Glutamatergic neuron (in vitro differentiated cells): ENCODE data around the gene HOXC4. TPM values are rescaled to one million over a fixed set of nuclear protein-coding genes. Genes with fewer than 3 reads are reported as not detected.

Experiments used
- DNase-seq: peaks from one replicate; pipeline ENCODE4 v3.0.0; 2022
- H3K27ac Mint-ChIP-seq: one replicate; pipeline ENCODE4 v1.8.0; 2020; ENCODE audit warnings: mild to moderate bottlenecking, mixed read lengths, inconsistent platforms; ENCODE audit not compliant: unreplicated experiment
- H3K27me3 Mint-ChIP-seq: one replicate; pipeline ENCODE4 v1.8.0; 2020; ENCODE audit warnings: mild to moderate bottlenecking, moderate library complexity, mixed read lengths, inconsistent platforms; ENCODE audit not compliant: unreplicated experiment
- H3K36me3 Mint-ChIP-seq: one replicate; pipeline ENCODE4 v1.8.0; 2020; ENCODE audit warnings: mild to moderate bottlenecking, mixed read lengths, inconsistent platforms; ENCODE audit not compliant: unreplicated experiment
- H3K4me1 Mint-ChIP-seq: one replicate; pipeline ENCODE4 v1.8.0; 2020; ENCODE audit warnings: mild to moderate bottlenecking, low read depth, mixed read lengths, inconsistent platforms; ENCODE audit not compliant: unreplicated experiment
- H3K4me3 Mint-ChIP-seq: one replicate; pipeline ENCODE4 v1.8.0; 2020; ENCODE audit warnings: mild to moderate bottlenecking, mixed read lengths, inconsistent platforms; ENCODE audit not compliant: unreplicated experiment
- H3K9me3 Mint-ChIP-seq: one replicate; pipeline ENCODE4 v1.8.0; 2020; ENCODE audit warnings: mild to moderate bottlenecking, moderate library complexity, mixed read lengths, inconsistent platforms; ENCODE audit not compliant: unreplicated experiment
- total RNA-seq: library from RNA; stranded (reverse); fragmentation: NEBNext Ultra II Directional; extraction: Animal tissue kit (Norgen Biotek cat#: 25700); gene quantifications from one replicate; pipeline ENCODE4 v1.2.1, GENCODE V29; 2021; ENCODE audit not compliant: unreplicated experiment
- TF ChIP-seq, protein P1 (sequence below): fragments of 200-600 bp; sonication (generic); IDR thresholded peaks from one replicate; pipeline ENCODE4 v1.5.0; 2021; ENCODE audit not compliant: partially characterized antibody, unreplicated experiment

Gene HOXC4
- total RNA-seq, 1 donor from 2014 or later, result not detected

DNA sequence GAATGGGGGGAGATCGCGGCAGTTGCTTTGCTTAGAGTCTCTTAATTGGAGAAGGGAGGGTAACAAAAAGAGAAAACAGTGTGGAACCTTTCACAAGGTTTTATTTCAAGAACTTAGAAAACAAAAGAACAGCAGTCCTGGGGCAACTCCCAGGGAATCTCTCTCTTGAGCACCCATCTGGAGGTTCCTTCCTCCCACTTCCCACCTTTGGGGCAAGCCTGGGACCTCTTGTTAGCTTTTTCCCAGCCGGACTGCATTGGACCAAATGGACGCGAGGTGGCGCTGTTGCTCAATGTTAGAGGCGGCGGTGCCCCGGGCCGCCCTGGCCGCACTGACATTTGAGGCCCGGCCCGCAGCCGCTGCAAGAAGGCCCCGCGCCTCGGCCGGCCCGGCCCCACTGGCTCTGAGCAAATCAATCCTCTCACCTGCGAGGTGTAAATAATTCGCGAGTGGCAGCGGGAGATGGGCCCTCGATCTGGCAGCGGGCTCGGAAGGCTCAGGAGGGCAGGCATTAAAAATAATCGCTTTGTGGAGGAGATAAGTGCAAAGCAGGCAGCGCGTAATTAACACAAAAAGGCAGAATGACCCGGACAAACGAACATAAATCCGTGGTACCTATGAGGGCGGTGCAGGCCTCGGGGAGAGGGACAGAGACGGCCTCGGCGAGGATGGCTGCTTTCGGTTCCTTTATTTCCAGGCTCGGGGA, 47.6 kb upstream of the HOXC4 start:
- Mint-ChIP-seq H3K36me3 (no peaks in the 10 kb centered on the region), H3K4me3 (no peak overlapping the region), H3K27ac (no peak overlapping the region), H3K4me1 (no peaks in the 10 kb centered on the region), H3K27me3 (peaks cover 44% of the 10 kb centered on the region), H3K9me3 (peaks cover 4% of the 10 kb centered on the region)
- DNase-seq, result peak; percentile 91
- TF ChIP-seq, protein P1, sequence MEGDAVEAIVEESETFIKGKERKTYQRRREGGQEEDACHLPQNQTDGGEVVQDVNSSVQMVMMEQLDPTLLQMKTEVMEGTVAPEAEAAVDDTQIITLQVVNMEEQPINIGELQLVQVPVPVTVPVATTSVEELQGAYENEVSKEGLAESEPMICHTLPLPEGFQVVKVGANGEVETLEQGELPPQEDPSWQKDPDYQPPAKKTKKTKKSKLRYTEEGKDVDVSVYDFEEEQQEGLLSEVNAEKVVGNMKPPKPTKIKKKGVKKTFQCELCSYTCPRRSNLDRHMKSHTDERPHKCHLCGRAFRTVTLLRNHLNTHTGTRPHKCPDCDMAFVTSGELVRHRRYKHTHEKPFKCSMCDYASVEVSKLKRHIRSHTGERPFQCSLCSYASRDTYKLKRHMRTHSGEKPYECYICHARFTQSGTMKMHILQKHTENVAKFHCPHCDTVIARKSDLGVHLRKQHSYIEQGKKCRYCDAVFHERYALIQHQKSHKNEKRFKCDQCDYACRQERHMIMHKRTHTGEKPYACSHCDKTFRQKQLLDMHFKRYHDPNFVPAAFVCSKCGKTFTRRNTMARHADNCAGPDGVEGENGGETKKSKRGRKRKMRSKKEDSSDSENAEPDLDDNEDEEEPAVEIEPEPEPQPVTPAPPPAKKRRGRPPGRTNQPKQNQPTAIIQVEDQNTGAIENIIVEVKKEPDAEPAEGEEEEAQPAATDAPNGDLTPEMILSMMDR, result peak; percentile 98

GRCh38 chr12:54006559-54007220, 46.9 kb upstream of the HOXC4 start:
- H3K4me1 Mint-ChIP-seq, result no peaks in the 10 kb centered on the region
- no peak overlapping the region for H3K27ac Mint-ChIP-seq
- DNase-seq, result no peak
- H3K4me3 Mint-ChIP-seq, result no peak overlapping the region
- H3K9me3 Mint-ChIP-seq, result peaks cover 3% of the 10 kb centered on the region
- peaks cover 45% of the 10 kb centered on the region for H3K27me3 Mint-ChIP-seq
- no peaks in the 10 kb centered on the region for H3K36me3 Mint-ChIP-seq
- TF ChIP-seq, protein P1, result no peak

DNA sequence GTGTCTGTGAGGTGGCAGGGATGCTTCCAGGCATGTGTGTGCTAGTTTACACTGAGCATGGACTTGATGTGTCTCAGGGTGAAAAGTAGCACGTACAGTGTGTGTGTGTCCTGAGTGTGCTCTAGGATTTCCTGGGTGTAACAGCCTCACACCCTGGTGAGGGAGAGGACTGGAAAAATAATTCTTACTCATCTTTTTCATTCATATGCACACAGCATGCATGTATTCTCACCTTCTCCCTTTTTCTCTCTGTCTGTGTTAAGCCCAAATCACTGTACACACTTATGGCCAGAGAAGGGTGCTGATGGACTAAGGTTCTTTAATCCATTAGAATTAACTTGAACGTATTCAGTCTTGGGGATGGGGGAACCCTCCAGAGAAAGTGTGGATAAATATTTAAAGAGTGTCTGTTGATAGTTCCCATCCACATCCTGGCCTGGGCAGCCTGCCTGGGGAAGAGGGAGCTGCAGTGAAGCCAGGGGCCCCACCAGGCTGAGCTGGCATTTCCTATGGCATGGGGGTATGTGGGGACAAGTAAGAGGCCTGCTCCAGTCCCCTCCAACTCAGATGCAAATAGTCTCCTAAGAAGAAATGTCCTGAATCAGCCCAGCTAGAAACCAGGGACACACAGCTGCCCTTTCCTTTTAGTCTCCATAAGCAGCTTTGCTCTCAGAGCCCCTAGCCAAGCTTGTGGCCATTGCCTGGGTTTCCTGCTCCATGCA, 45.9 kb upstream of the HOXC4 start:
- Mint-ChIP-seq H3K27ac (no peak overlapping the region), H3K4me3 (no peak overlapping the region), H3K27me3 (peaks cover 46% of the 10 kb centered on the region), H3K36me3 (no peaks in the 10 kb centered on the region), H3K4me1 (no peaks in the 10 kb centered on the region), H3K9me3 (peaks cover 3% of the 10 kb centered on the region)
- TF ChIP-seq, protein P1, result no peak
- no peak for DNase-seq

- no peak for DNase-seq
- Mint-ChIP-seq H3K9me3 (peaks cover 3% of the 10 kb centered on the region), H3K27ac (no peak overlapping the region), H3K36me3 (no peaks in the 10 kb centered on the region), H3K4me3 (no peak overlapping the region), H3K4me1 (no peaks in the 10 kb centered on the region), H3K27me3 (peaks cover 45% of the 10 kb centered on the region)
- TF ChIP-seq, protein P1, result no peak
These were observed 45.4 kb upstream of the HOXC4 start for GRCh38 chr12:54008260-54008552.
